Measurements from ENCODE around the gene PPP1R13B.

- TF ChIP-seq CTCF (conservative IDR thresholded peaks at IDR 0.05; ENCODE audit: low read depth in 2 of 2): no peak
- TF ChIP-seq POLR2AphosphoS5 (IDR thresholded peaks at IDR 0.05; ENCODE audit: low read depth): no peak
- TF ChIP-seq, protein P1, sequence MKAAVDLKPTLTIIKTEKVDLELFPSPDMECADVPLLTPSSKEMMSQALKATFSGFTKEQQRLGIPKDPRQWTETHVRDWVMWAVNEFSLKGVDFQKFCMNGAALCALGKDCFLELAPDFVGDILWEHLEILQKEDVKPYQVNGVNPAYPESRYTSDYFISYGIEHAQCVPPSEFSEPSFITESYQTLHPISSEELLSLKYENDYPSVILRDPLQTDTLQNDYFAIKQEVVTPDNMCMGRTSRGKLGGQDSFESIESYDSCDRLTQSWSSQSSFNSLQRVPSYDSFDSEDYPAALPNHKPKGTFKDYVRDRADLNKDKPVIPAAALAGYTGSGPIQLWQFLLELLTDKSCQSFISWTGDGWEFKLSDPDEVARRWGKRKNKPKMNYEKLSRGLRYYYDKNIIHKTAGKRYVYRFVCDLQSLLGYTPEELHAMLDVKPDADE (IDR thresholded peaks at IDR 0.05): no peak
- no peak for TF ChIP-seq EZH2phosphoT487 (IDR thresholded peaks at IDR 0.05; ENCODE audit: unreplicated experiment)
- TF ChIP-seq, protein P2, sequence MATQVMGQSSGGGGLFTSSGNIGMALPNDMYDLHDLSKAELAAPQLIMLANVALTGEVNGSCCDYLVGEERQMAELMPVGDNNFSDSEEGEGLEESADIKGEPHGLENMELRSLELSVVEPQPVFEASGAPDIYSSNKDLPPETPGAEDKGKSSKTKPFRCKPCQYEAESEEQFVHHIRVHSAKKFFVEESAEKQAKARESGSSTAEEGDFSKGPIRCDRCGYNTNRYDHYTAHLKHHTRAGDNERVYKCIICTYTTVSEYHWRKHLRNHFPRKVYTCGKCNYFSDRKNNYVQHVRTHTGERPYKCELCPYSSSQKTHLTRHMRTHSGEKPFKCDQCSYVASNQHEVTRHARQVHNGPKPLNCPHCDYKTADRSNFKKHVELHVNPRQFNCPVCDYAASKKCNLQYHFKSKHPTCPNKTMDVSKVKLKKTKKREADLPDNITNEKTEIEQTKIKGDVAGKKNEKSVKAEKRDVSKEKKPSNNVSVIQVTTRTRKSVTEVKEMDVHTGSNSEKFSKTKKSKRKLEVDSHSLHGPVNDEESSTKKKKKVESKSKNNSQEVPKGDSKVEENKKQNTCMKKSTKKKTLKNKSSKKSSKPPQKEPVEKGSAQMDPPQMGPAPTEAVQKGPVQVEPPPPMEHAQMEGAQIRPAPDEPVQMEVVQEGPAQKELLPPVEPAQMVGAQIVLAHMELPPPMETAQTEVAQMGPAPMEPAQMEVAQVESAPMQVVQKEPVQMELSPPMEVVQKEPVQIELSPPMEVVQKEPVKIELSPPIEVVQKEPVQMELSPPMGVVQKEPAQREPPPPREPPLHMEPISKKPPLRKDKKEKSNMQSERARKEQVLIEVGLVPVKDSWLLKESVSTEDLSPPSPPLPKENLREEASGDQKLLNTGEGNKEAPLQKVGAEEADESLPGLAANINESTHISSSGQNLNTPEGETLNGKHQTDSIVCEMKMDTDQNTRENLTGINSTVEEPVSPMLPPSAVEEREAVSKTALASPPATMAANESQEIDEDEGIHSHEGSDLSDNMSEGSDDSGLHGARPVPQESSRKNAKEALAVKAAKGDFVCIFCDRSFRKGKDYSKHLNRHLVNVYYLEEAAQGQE (IDR thresholded peaks at IDR 0.05; ENCODE audit: unreplicated experiment): no peak
- no peak for TF ChIP-seq EZH2 (IDR thresholded peaks at IDR 0.05; ENCODE audit: low read depth, unreplicated experiment)
- no peak for TF ChIP-seq NANOG (IDR thresholded peaks at IDR 0.05; ENCODE audit: borderline replicate concordance)
- TF ChIP-seq JUNB (IDR thresholded peaks at IDR 0.05; ENCODE audit: unreplicated experiment): no peak
- TF ChIP-seq CREB1 (CRISPR knock-in tag; IDR thresholded peaks at IDR 0.05; ENCODE audit: low read depth): no peak
Measured at GRCh38 chr14:103716899-103717411, 130.4 kb downstream of the PPP1R13B start.

Measured in GM23338 (cell line).